ENCODE results near the gene DNAH1. TPM values are rescaled to one million over a fixed set of nuclear protein-coding genes. Genes with fewer than 3 reads are reported as not detected.

DNAH1 gene
- total RNA-seq, 1 donor from 2014 or later: 8.9 TPM

DNA sequence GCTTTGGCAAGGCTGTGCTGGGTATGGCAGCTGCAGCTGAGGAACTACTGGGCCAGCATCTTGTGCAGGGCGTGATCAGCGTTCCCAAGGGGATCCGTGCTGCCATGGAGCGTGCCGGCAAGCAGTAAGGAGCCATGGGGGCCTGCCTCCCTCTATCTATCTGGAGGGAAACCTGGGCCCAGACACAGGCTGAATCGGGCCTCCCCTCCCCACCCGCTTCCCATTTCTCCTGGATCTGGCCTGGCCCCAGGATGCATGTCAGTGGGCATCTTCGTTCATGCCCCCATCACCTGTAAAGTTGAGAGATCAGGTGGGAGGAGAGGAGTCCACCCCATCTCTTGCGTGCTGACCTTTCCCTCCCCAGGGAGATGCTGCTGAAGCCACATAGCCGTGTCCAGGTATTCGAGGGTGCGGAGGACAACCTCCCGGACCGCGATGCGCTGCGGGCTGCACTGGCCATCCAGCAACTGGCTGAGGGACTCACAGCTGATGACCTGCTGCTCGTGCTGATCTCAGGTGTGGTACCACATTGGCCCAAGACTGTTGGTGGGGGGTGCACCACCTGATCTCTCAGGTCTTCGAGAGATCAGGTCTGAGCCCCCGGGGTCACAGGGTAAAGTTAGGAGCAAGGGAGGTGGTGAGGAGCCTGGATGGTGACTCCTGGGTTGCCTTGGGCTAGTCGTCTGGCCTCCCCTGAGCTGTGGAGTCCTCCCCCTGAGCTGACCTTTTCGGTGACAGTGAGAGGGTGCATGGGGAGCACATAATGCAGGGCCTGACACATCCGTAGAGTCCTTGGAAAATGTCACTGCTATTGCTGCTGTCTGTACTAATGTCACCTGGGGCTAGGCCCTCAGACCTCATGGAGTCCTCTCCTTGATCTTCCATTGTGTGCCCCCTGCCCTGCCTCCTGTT is 25.3 kb upstream of the DNAH1 start:
- TF ChIP-seq, protein P1, sequence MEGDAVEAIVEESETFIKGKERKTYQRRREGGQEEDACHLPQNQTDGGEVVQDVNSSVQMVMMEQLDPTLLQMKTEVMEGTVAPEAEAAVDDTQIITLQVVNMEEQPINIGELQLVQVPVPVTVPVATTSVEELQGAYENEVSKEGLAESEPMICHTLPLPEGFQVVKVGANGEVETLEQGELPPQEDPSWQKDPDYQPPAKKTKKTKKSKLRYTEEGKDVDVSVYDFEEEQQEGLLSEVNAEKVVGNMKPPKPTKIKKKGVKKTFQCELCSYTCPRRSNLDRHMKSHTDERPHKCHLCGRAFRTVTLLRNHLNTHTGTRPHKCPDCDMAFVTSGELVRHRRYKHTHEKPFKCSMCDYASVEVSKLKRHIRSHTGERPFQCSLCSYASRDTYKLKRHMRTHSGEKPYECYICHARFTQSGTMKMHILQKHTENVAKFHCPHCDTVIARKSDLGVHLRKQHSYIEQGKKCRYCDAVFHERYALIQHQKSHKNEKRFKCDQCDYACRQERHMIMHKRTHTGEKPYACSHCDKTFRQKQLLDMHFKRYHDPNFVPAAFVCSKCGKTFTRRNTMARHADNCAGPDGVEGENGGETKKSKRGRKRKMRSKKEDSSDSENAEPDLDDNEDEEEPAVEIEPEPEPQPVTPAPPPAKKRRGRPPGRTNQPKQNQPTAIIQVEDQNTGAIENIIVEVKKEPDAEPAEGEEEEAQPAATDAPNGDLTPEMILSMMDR (IDR thresholded peaks at IDR 0.05; ENCODE audit: partially characterized antibody, unreplicated experiment): peak; percentile 11
- Mint-ChIP-seq H3K4me1 (ENCODE audit: low read depth, unreplicated experiment) (peaks cover 13% of the 10 kb centered on the region), H3K27ac (ENCODE audit: unreplicated experiment) (peak overlapping the region; percentile 46), H3K36me3 (ENCODE audit: unreplicated experiment) (no peaks in the 10 kb centered on the region), H3K4me3 (ENCODE audit: unreplicated experiment) (no peak overlapping the region), H3K9me3 (ENCODE audit: unreplicated experiment) (peaks cover 6% of the 10 kb centered on the region), H3K27me3 (ENCODE audit: unreplicated experiment) (peaks cover 4% of the 10 kb centered on the region)
- DNase-seq: no peak

DNA sequence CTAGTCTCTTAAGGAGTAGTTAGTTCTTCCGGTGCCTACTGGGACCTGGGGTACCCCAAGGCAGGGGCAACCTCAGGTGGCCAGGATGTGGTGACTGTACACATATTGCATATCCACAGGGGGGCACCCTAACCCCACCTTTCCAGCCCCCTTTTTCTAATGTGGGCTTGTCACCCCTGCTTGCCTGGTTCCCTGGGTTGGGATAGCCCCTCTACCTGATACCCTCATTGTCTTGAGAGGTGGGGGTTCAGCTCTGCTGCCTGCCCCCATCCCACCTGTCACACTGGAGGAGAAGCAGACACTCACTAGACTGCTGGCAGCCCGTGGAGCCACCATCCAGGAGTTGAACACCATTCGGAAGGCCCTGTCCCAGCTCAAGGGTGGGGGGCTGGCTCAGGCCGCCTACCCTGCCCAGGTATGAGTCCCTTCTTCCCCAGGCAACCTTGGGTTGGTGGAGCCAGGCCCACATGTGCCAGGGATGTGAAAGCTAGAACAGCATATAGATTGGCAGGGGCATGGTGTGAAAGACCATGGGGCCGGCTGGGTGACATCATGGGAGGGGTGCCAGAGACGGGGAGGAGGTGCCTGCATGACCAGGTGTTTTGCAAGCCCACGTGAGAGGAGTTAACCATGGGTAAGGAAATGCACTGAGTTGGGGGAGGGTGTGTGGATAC is 24.5 kb upstream of the DNAH1 start:
- Mint-ChIP-seq H3K27me3 (ENCODE audit: unreplicated experiment) (peaks cover 4% of the 10 kb centered on the region), H3K27ac (ENCODE audit: unreplicated experiment) (peak overlapping the region; percentile 46), H3K4me3 (ENCODE audit: unreplicated experiment) (no peak overlapping the region), H3K36me3 (ENCODE audit: unreplicated experiment) (no peaks in the 10 kb centered on the region), H3K9me3 (ENCODE audit: unreplicated experiment) (peaks cover 8% of the 10 kb centered on the region), H3K4me1 (ENCODE audit: low read depth, unreplicated experiment) (peaks cover 19% of the 10 kb centered on the region)
- peak; percentile 78 for DNase-seq
- TF ChIP-seq, protein P1 (IDR thresholded peaks at IDR 0.05; ENCODE audit: partially characterized antibody, unreplicated experiment): peak; percentile 64

DNA sequence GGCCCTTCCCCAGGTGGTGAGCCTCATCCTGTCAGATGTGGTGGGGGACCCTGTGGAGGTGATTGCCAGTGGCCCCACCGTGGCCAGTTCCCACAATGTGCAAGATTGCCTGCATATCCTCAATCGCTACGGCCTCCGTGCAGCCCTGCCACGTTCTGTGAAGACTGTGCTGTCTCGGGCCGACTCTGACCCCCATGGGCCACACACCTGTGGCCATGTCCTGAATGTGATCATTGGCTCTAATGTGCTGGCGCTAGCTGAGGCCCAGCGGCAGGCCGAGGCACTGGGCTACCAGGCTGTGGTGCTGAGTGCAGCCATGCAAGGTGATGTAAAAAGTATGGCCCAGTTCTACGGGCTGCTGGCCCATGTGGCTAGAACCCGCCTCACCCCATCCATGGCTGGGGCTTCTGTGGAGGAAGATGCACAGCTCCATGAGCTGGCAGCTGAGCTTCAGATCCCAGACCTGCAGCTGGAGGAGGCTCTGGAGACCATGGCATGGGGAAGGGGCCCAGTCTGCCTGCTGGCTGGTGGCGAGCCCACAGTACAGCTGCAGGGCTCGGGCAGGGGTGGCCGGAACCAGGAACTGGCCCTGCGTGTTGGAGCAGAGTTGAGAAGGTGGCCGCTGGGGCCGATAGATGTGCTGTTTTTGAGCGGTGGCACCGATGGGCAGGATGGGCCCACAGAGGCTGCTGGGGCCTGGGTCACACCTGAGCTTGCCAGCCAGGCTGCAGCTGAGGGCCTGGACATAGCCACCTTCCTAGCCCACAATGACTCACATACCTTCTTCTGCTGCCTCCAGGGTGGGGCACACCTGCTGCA is 23.7 kb upstream of the DNAH1 start:
- DNase-seq: no peak
- Mint-ChIP-seq H3K27ac (ENCODE audit: unreplicated experiment) (no peak overlapping the region), H3K27me3 (ENCODE audit: unreplicated experiment) (peaks cover 2% of the 10 kb centered on the region), H3K36me3 (ENCODE audit: unreplicated experiment) (no peaks in the 10 kb centered on the region), H3K4me3 (ENCODE audit: unreplicated experiment) (no peak overlapping the region), H3K4me1 (ENCODE audit: low read depth, unreplicated experiment) (peaks cover 17% of the 10 kb centered on the region), H3K9me3 (ENCODE audit: unreplicated experiment) (peaks cover 9% of the 10 kb centered on the region)
- TF ChIP-seq, protein P1 (IDR thresholded peaks at IDR 0.05; ENCODE audit: partially characterized antibody, unreplicated experiment): no peak

DNA sequence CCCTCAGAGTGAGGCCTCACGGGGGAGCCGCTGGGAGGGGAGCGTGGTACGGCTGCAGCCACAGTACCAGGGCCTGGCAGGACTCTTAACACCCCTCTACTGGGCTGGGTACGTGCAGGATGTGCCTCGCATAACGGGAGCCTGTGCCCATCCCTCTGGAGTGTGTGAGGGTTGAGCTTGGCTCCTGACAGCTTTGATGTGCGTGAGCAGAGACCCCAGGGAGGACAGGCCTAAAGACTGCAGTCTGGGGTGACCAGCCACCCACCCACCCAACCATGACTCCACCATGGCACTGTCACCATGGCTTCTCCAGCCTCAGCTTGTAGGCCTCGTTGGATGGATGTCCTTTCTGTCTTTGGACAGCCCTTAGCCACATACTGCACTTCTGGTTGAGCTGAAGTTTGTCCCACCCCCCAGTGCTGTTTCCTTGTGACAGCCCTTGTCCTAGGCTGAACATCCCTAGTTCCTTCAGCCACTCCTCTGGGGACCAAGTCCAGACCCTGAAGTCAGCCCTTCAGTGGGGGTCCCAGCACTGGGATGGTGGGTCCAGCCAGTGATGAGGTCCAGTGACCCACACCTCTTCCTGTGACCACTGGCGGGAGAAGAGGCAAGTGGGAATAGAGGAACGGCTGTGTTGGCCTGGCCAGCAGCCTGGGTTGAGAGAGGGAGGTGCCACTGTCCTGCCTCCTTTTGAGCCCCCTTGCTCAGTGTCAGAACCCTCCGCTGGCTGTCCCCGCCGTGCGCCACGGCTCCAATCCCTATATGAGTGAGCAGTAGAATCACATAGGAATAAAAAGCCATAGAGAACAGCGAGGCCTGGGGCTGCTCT is 22.4 kb upstream of the DNAH1 start:
- Mint-ChIP-seq H3K27me3 (ENCODE audit: unreplicated experiment) (peaks cover 8% of the 10 kb centered on the region), H3K27ac (ENCODE audit: unreplicated experiment) (no peak overlapping the region), H3K4me3 (ENCODE audit: unreplicated experiment) (no peak overlapping the region), H3K4me1 (ENCODE audit: low read depth, unreplicated experiment) (peaks cover 21% of the 10 kb centered on the region), H3K36me3 (ENCODE audit: unreplicated experiment) (no peaks in the 10 kb centered on the region), H3K9me3 (ENCODE audit: unreplicated experiment) (peaks cover 3% of the 10 kb centered on the region)
- TF ChIP-seq, protein P1 (IDR thresholded peaks at IDR 0.05; ENCODE audit: partially characterized antibody, unreplicated experiment): no peak
- no peak for DNase-seq

All from glutamatergic neuron (in vitro differentiated cells).